Renal cortical epithelial cell (primary cell): ENCODE data around the gene C16orf89. TPM values are rescaled to one million over a fixed set of nuclear protein-coding genes. Genes with fewer than 3 reads are reported as not detected.
A peak's percentile ranks its signal among the peaks of the same experiment; 100 is the strongest.
"Not testable (repeated sequence)": the region's sequence is repeated elsewhere in the genome, so short reads cannot be mapped to it uniquely, and the experiment has no call there.

ENCODE experiments used
- DNase-seq: peaks from one replicate; pipeline ENCODE4 v3.0.0-alpha.2; 2011; ENCODE audit warnings: low read depth
- total RNA-seq: library from RNA; depleted of rRNA; stranded (reverse); fragments of >200 nt; gene quantifications from 2 replicates; pipeline ENCODE4 v1.2.3, GENCODE V29; 2014

The C16orf89 gene
- total RNA-seq, 1 donor from 2014 or later = 0.15 TPM

DNA sequence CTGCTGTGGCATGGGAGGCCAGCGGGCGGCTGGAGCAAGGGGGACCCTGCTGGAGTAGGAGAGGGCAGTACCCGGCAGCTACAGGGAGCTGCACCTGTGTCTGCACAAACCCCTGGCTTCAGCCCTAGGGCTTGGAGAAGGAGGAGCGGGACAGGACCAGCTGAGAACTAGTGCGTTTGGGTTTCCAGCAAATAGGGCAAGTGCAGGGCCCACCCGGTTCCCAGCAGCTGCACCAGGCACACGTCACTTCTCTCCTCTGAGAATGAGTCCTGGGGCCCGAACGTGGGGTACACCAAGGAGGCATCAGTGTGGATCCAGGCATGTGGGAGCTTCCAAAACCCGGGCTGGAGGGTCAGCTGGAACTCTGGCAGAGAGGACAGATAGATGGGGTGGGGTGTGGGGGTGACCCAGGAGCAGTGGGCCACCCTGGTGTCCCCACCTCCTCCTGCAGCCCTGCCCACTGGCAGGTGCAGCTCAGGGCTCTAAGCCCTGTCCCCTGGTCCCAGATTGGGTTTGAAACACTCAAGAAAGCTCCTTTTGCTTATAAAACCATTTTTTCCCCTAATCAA, 5.6 kb downstream of the C16orf89 start:
- no peak for DNase-seq

DNA sequence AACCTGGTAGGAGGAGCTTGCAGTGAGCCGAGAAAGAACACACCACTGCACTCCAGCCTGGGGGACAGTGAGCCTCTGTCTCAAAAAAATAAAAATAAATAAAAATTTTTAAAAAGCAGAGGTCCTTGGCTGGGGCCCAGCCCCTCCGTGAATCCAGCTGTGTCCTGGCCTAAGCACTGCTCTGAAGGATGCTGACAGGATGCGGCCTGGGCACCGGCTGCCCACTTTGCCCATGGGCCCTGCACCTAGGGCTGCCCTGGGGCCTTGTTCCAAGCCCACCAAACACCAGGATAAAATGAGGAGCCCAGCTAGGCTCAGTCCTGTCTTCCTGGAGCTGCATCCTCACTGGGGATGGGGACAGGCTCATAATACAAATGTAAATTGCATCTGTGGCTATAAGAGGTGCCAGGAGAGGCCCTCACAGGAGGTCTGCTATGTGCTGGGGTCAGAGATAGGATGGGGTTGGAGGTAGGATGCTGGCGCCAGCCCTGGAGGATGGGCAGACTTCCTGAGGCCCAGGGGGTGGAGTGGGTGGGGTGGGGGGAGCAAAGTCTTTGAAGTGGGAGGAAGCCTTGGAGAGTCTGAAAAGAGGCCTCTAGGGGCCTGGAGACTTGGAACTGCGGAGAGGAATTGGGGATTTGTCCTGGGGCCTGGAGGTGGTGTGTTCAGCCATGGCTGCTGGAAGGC, 6.2 kb downstream of the C16orf89 start:
- DNase-seq = no peak

DNA sequence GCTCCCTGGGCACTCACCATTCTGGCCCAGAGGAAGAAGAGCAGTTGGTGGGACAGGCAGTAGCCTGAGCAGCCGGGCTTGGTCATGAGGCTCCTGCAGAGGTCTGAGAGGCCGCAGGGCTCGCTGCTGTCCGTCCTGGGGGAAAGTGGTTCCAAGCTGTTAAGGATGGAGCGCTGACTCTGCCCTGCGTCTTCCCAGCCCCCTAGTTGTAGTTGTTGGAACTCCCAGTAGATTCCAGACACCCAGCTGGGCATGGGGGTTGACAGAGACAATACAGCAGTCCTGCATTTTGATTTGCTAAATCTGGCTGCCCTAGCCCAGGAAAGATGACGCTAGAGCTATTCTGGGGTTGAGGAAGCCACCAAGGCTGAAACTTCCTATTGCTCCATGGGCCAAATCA, 7.3 kb downstream of the C16orf89 start:
- DNase-seq = no peak

DNA sequence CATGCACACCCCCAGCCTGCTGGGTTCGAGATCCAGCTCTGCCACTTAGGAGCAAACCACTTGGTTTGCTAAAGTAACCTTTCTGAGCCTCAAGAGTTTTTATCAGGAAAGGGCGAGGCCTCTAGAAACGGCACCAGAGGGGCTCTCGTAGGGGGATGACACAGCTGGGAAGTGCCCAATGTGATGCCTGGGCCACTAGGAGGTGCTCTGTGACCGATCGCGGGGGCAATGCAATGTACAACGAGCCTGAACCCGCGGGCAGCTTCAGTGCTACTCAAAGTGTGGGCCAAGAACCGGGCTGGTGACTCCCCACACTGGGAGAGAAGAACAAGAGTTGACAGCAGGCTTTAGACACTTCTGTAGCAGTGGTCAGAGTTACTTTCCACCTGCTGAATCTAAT, 9.4 kb downstream of the C16orf89 start:
- no peak for DNase-seq

DNA sequence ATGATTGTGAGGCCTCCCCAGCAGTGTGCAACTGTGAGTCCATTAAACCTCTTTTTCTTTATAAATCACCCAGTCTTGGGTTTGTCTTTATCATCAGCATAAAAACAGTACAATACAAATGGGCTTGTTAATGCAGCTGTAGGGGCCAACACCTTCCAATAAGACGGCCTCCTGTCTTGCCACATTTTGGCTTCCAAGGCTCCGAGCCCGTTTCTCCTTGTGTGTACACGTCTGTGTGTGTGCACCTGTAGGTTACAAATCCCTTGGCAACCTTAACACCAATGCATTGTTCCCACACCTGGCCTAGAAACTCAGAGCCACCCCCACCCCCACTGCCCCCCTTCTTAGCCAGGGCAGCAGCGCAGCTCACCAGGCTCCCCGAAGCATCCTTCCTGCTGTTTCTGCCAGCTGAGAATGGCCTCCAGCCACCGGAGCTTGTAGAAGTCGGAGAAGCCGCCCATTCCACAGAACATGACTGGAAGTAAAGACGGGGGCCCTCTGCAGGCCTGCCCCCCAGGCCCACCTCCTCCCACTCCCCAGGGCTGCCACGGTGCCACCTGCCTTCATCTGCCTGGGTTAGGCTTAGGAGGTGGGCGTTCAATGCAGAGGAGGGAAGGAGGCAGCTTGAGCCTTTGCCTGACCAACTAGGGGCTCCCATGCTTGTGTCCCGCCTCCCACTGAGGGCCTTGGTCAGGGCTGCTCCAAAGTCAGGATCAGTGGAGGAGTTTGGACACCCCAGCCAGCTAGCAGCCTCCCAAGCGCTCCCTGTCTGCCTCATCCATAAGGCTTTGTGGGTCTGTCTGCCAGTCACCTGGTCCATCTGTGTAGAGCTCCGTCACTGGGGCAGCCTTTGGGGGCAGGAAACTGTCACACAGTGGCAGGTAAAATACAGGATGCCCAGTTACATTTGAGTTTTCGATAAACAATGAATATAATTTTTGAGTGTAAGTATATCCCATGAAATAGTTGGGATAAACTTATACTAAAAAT, 10.6 kb downstream of the C16orf89 start:
- DNase-seq = no peak

- no peak for DNase-seq
These were observed 18.8 kb downstream of the C16orf89 start for GRCh38 chr16:5046914-5047313.

DNA sequence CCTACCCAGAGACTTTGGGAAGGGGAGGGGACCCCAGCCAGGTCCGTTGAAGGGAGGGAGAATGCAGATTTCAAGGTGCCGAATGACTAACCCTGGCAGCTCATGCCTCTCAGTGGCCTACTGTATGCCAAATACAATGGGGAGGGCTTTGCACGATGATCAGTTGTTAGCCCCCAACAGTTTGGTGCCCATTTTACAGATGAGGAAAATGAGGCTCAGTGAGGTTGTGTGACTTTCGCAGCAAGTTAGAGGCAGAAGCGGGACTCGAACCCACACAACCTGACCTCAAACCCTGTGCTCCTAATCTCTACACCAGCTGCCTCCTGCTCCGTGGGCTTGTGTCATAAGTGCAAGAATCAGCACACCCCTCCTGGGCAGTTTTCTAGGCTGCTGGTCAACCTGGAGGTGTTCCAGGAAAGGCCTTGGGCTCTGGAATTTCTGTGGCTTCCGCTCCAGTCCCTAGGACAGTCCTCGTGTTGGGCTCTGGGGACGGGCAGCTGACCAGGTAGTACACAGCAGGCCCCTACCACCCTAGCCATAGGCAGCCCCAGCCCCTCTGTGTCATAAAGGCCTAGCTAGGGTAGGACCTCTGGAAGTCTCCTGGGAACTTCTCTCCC, 20.1 kb downstream of the C16orf89 start:
- DNase-seq = no peak

DNA sequence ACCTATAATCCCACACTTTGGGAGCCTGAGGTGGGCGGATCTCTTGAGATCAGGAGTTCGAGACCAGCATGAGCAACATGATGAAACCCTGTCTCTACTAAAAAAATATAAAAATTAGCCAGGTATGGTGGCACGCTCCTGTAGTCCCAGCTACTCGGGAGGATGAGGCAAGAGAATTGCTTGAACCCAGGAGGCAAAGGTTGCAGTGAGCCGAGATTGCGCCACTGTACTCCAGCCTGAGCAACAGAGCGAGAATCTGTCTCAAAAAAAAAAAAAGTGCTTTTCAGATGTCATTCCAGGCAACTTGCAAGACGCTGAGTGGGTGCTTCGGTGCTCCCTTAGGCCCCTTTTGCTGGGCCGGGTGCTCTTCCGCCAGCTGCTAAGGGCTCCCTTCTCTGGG, 21.2 kb downstream of the C16orf89 start:
- not testable (repeated sequence) for DNase-seq

- DNase-seq = no peak
These were observed 21.7 kb downstream of the C16orf89 start for GRCh38 chr16:5044011-5044540.

DNA sequence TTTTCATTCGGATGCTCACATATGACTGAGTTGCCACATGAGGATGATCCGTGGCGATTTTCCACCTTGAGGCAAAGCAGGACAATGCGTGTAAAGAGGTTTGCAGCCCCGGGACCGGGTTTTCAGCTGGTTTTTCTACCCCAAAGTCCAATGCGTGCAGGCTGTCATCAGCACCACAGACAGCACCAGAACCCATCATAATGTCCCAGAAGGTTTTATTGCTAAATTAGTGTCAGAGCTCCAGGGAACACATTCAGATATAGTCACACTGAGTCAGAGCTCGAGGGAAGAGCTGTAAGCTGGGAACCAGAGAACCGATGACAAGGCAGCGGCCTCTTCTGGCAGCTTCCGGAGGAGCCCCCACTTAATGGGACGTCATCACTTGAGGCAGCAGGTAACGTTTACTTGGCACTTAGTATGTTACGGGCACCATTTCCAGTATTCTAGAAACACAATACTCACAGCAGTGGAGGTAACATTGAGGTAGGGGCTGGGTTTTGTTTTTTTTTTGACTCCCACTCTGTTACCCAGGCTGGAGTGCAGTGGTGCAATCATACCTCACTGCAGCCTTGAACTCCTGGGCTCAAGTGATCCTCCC, 23.1 kb downstream of the C16orf89 start:
- DNase-seq = no peak

GRCh38 chr16:5041600-5042133, 24.1 kb downstream of the C16orf89 start:
- peak; percentile 84 for DNase-seq

DNA sequence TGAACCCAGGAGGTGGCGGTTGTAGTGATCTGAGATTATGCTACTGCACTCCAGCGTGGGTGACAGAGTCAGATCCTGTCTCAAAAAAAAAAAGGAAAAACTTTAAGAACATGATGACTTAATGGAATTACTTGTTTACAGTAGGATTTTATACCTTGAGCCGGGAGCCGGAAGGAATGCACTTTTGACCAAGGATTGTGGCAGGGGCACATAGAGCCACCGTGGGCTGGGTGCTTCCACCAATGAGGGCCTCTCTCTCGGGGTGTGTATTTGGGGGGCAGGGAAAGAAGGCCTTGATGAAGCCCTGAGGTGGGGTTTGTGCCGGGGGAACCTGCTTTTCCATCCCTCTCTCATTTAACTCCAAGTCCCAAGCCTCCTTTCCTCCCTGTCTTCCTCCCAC, 25.3 kb downstream of the C16orf89 start:
- no peak for DNase-seq

DNA sequence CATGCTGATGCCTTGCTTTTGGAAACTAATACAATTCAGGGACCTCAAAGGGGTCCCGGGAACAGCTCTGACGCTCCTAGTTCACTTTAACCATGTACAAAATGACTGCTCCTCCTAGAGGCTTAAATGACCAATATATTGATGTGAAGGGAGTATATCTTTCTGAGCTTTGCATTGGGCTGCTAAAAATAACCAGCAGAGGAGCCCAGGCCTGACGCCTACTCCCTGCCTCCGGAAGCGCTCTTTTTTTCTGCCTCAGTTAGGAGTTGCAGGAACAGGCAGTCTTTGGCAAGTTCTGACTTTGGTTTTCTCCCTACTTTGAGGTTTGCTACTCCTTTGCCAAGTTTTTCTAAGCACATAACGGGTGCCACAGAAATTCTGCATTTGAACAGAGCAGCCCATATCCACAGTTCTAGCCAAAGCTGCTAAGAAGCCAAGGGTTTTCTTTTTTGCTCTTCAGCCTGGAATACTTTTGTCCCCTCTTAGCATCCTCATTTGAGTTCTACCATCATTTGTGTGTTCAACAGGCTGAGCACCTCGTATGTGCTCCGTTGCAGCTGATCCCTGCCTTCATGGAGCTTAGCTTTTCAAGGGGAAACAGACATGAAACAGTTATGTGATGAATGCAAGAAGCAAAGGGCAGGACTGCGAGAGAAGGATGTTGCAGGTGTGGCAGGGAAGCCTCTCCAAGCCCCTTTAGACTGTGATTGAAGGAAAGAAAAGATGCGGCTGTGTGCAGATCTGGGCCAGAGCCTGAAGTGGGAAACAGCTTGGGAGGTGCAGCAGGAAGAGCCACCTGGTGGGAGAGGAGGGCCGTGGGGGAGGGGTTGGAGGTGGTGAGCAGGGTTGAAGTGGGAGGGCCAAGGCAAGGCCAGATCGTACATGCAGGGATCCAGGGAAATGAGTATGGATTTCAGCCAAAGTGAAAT, 29.3 kb downstream of the C16orf89 start:
- no peak for DNase-seq

GRCh38 chr16:5035909-5036227, 29.9 kb downstream of the C16orf89 start:
- DNase-seq = no peak

DNA sequence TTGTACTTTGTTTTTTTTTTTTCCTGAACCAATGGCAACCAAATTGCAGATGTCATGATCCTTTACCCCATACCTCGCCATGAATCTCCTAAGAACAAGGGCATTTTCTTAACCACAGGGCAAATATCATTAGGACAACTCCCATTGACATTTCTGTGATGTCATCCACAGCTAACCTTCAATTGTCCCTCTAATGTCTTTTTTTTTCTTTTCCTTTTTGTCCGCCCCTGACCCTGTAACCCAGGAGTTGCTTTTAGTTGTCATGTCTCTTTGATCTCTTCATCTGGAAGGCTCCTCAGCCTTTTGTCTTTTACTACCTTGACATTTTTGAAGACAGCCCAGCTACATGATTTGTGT, 31.6 kb downstream of the C16orf89 start:
- DNase-seq = no peak

DNA sequence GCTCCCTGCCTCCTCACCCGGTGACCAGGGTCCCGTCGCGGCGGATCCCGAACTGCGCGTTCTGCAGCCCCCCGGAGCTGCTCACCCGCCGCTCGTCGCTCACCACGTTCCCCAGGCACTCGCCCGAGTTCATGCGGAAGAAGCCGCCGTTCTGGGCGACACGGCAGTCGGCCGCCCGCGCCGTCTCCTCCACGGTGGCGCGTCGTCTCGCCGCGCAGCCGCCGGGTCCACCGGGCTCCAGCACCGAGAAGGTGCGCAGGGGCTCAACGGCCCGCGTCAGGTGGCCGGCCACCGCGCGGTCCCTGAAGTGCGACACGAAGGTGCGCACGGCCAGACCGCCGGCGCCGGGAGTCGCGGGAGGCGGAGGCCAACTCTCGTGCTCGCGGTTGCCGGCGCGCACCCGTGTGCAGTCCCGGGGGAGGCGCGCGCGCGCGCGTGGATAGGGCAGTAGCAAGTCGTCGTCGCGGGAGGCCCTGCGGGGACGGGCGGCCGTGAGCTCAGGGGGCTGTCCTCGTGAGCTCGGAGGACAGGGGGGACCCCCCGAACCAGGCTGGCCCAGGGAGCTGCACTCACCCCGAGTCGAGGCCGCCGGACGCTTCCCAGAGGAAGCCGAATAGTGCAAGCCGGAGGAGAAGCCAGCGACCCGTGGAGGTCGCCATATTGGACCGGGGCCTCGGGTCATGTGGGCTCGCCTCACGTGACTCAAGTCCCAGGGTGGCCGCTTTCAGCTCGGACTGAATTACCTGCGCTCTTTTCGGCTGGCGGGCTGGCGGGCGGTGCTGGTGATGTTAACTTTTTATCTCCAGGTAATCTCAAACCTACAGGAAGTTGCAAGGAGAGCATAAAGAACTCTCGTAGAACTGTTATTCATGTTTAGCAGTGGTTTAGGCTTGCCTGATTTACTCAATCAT, 32.2 kb downstream of the C16orf89 start, which contains the start of gene NAGPA:
NAGPA (minus strand) TSS at position 680 of the 911 bp plus-strand sequence; CDS start at position 659, 21 bp downstream.
- peak; percentile 51 for DNase-seq

DNA sequence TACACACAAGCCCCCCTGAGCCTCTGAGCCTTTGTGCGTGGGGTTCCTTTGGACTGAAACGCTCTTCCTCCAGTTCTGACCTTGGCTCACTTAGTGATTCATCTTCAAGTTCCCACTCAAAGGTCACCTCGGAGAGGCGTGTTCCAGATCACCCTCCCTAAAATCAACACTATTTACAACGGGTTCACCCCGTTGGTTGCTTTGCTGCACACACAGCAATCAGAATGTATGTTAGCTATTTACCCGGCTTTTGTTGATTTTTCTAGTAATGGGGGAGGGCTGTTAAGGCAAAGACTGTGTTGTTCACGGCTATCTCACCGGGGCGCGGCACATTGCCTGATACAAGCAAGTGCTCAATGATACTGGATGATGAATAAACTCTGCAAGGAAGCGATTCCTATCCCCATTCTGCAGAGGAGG, 33.0 kb downstream of the C16orf89 start:
- DNase-seq = no peak

DNA sequence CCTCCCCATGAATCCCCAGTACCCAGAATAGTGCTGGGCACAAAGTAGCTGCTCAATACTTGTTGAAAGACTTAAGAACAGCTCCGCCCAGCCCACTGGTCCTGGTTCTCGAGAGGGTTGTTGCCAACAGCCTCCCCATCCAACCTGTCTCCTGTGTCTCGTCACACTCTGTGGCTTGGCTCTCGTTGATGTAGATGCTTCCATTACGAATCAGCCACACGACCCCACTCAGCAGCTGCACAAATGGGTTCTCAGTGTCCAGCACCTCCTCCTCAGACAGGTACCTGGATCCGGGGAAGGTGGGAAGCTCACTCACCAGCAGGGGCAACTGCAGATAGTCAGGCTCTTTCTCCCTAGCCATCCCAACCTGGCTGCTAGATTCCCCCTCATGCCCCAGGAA, 34.2 kb downstream of the C16orf89 start:
- DNase-seq = no peak

- DNase-seq = no peak
These were observed 35.4 kb downstream of the C16orf89 start for GRCh38 chr16:5030251-5030870.
